ENCODE results near the gene COP1. TPM values are rescaled to one million over a fixed set of nuclear protein-coding genes. Genes with fewer than 3 reads are reported as not detected.

Gene COP1
- total and polyA plus RNA-seq, 2 of the 13 experiments (the other 11 are each of a cell fraction or from before 2014, with no cell fraction given), result 20.5 to 51.3 TPM

DNA sequence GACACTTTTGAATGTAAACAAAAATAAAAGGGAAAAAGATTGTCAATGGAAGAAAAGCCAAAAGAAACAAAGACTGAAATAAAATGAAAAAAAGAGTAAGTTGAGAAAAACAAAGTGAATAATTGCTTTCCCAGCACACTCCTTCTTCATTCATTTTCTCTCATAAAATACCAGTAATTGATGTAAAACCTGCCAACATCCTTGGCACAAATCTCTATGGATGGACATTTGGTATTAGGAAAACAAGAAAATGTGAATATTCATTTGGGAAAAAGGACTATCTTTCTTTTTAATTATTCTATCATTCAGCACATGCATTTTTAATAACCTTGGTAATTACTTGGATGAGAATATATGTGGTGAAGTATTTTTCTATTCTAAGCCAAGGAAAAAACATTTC, 259.3 kb downstream of the COP1 start:
- Histone ChIP-seq H3K27me3 (ENCODE audit: control insufficient read depth in 1 of 2, insufficient read depth in 2 of 2, low read length in 2 of 2) (no peaks in the 10 kb centered on the region), H3K9ac (ENCODE audit: insufficient read depth, low read depth, low read length) (no peak overlapping the region), H4K20me1 (ENCODE audit: insufficient read depth, low read length) (no peaks in the 10 kb centered on the region), H3K79me2 (ENCODE audit: insufficient read depth, low read length) (no peaks in the 10 kb centered on the region), H3K4me3 (replicated peaks in 1 of 3; ENCODE audit: insufficient read depth in 1 of 3, low read depth in 2 of 3, low read length in 3 of 3) (no peak overlapping the region), H3K4me1 (ENCODE audit: insufficient read depth, low read length) (no peaks in the 10 kb centered on the region), H3K27ac (ENCODE audit: extremely low read length, insufficient read depth, low read length) (no peak overlapping the region), H3K4me2 (ENCODE audit: low read depth, low read length) (no peak overlapping the region), H3K9me3 (ENCODE audit: low read length) (0 out of 2 replicates have a peak, but pooled peaks cover 6% of the 10 kb centered on the region), H3K36me3 (replicated peaks in 1 of 2; ENCODE audit: control insufficient read depth in 1 of 2, insufficient read depth in 2 of 2, low read length in 2 of 2) (peaks cover 0 to 26% of the 10 kb centered on the region in 2 experiments; a peak in 2 of 5 replicates), H2AFZ (ENCODE audit: low read length) (no peak overlapping the region)
- FAIRE-seq (no peak), ATAC-seq (no peak), DNase-seq (ENCODE audit: low spot score) (no peak)
- TF ChIP-seq ZNF780A (CRISPR knock-in tag; IDR thresholded peaks at IDR 0.05), result no peak
- no peak for TF ChIP-seq ERF (CRISPR knock-in tag; IDR thresholded peaks at IDR 0.05)
- no peak for TF ChIP-seq MAFF (IDR thresholded peaks at IDR 0.05; ENCODE audit: low read depth, low read length)
- TF ChIP-seq ZBTB26 (CRISPR knock-in tag; IDR thresholded peaks at IDR 0.05; ENCODE audit: borderline replicate concordance), result no peak
- TF ChIP-seq ZBTB21 (CRISPR knock-in tag; IDR thresholded peaks at IDR 0.05), result no peak
- TF ChIP-seq ZNF17 (CRISPR knock-in tag; IDR thresholded peaks at IDR 0.05), result no peak
- no peak for TF ChIP-seq ZNF326 (CRISPR knock-in tag; IDR thresholded peaks at IDR 0.05; ENCODE audit: borderline replicate concordance)
- TF ChIP-seq ZNF10 (CRISPR knock-in tag; IDR thresholded peaks at IDR 0.05; ENCODE audit: borderline replicate concordance, low read depth), result no peak
- TF ChIP-seq JDP2 (CRISPR knock-in tag; IDR thresholded peaks at IDR 0.05; ENCODE audit: borderline replicate concordance), result no peak
- TF ChIP-seq ZNF263 (CRISPR knock-in tag; IDR thresholded peaks at IDR 0.05), result no peak
- no peak for TF ChIP-seq ZNF574 (CRISPR knock-in tag; IDR thresholded peaks at IDR 0.05)
- TF ChIP-seq ZNF432 (CRISPR knock-in tag; IDR thresholded peaks at IDR 0.05; ENCODE audit: borderline replicate concordance), result no peak
- TF ChIP-seq ADNP (CRISPR knock-in tag; IDR thresholded peaks at IDR 0.05), result no peak
- no peak for TF ChIP-seq ARID2 (CRISPR knock-in tag; IDR thresholded peaks at IDR 0.05; ENCODE audit: borderline replicate concordance)
- no peak for TF ChIP-seq BCLAF1 (IDR thresholded peaks at IDR 0.05)
- no peak for TF ChIP-seq ZNF766 (CRISPR knock-in tag; IDR thresholded peaks at IDR 0.05; ENCODE audit: borderline replicate concordance)
- no peak for TF ChIP-seq ZBTB49 (CRISPR knock-in tag; IDR thresholded peaks at IDR 0.05; ENCODE audit: borderline replicate concordance)
- no peak for TF ChIP-seq HNRNPUL1 (IDR thresholded peaks at IDR 0.05; ENCODE audit: low read depth, low read length)
- BruUV-seq (replicated peaks), result no TSS peak
- ChIA-PET POLR2A (no interaction called here), CTCF (ENCODE audit: low intra/inter-chr PET ratio, low total read pairs) (no interaction called here)
- in situ Hi-C loops (cut with HindIII; ENCODE audit: extremely low pct_ligation_motif_present, low pct_unique_long_range_greater_than_20kb) (no loop called here), intact Hi-C loops (cut with micrococcal nuclease; ENCODE audit: unreplicated experiment) (no loop called here)

All from HepG2 (cell line).